K562 (cell line): ENCODE measurements around the gene GAK. TPM values are rescaled to one million over a fixed set of nuclear protein-coding genes. Genes with fewer than 3 reads are reported as not detected.
A peak's percentile ranks its signal among the peaks of the same experiment; 100 is the strongest.

ENCODE experiments used
- ATAC-seq: fragments of 200-7000 bp; cut with Tn5 transposase; 3 replicates; pipeline ENCODE4 v1.9.1; 2020; ENCODE audit warnings: moderate library complexity
- BruUV-seq: library from RNA; stranded (reverse); fragments of 400-500 nt; replicated peaks from 2 replicates; lab custom pipeline; 2021; lab: Mats Ljungman, UMichigan
- CTCF ChIA-PET: fragments of 300-600 bp; formaldehyde crosslinking; extraction: SDS; loops from one replicate; lab custom pipeline; 2021; ENCODE audit warnings: low intra/inter-chr PET ratio; lab: Yijun Ruan, JAX
- POLR2A ChIA-PET: fragments of 300-600, 350-650 bp; sonication (Branson Sonifier 250); formaldehyde crosslinking; extraction: SDS; loops from one replicate; lab custom pipeline; 2021; ENCODE audit warnings: antibody characterized with exemption, inconsistent platforms; lab: Yijun Ruan, JAX
- DNase-seq, 4 experiments: peaks; one replicate each; pipeline versions ENCODE4 v3.0.0 to v3.0.0-alpha.2; 2011 to 2018; ENCODE audit warnings: low spot score in 3 of 4, mixed read lengths in 3 of 4; ENCODE audit errors: extremely low read depth in 1 of 4
- FAIRE-seq: peaks from 2 replicates; lab custom pipeline; 2011; peaks lifted over from hg19 to GRCh38; lab: Jason Lieb, UNC
- H2AFZ ChIP-seq: 2 replicates; pipeline ENCODE4 v1.6.0; 2011; ENCODE audit warnings: low read depth, low read length, control low read depth, inconsistent platforms
- H3K27ac ChIP-seq: fragments of 200-600 bp; 3 replicates; pipeline ENCODE4 v1.8.0; 2011; ENCODE audit warnings: low read depth, mild to moderate bottlenecking, control low read depth, inconsistent platforms, low read length, moderate library complexity, mixed read lengths; ENCODE audit errors: extremely low read depth
- H3K27me3 ChIP-seq, 2 experiments: fragments of 300-600 bp in 1 of 2; 2 replicates in 1 of 2; 3 replicates in 1 of 2; pipeline versions ENCODE4 v1.6.0 to v1.8.0; 2011; ENCODE audit warnings: inconsistent platforms in 2 of 2, low read length in 2 of 2, mild to moderate bottlenecking in 1 of 2, mixed read lengths in 1 of 2, moderate library complexity in 1 of 2; ENCODE audit not compliant: control insufficient read depth in 2 of 2, insufficient read depth in 2 of 2
- H3K36me3 ChIP-seq: fragments of 300-600 bp; 3 replicates; pipeline ENCODE4 v1.8.0; 2011; ENCODE audit warnings: mild to moderate bottlenecking, low read length, inconsistent platforms; ENCODE audit not compliant: control insufficient read depth, insufficient read depth
- H3K4me1 ChIP-seq, 2 experiments: fragments of 200-600 bp in 1 of 2; replicated peaks in 1 of 2; 2 replicates in 1 of 2; 3 replicates in 1 of 2; pipeline versions ENCODE4 v1.5.1 to v1.8.0; 2011; ENCODE audit warnings: inconsistent platforms in 2 of 2, low read length in 2 of 2, mild to moderate bottlenecking in 1 of 2, mixed read lengths in 1 of 2, moderate library complexity in 1 of 2; ENCODE audit not compliant: control insufficient read depth in 2 of 2, insufficient read depth in 2 of 2
- H3K4me2 ChIP-seq: 2 replicates; pipeline ENCODE4 v1.6.1; 2011; ENCODE audit warnings: low read length, control low read depth, inconsistent platforms, mixed read lengths; ENCODE audit not compliant: insufficient read depth
- H3K4me3 ChIP-seq: fragments of 200-600 bp; sonication (generic), shearing (Covaris generic); 2 replicates; pipeline ENCODE4 v1.5.1; 2016; ENCODE audit warnings: control low read depth, inconsistent platforms
- H3K79me2 ChIP-seq: fragments of 200-600 bp; 3 replicates; pipeline ENCODE4 v1.8.0; 2011; ENCODE audit warnings: low read length, inconsistent platforms; ENCODE audit not compliant: control insufficient read depth, insufficient read depth
- H3K9ac ChIP-seq, 2 experiments: 2 replicates each; pipeline versions ENCODE4 v1.6.0 to v1.6.1; 2011; ENCODE audit warnings: low read depth in 2 of 2, low read length in 2 of 2, control low read depth in 1 of 2, inconsistent platforms in 1 of 2, mild to moderate bottlenecking in 1 of 2, mixed read lengths in 1 of 2; ENCODE audit not compliant: insufficient read depth in 1 of 2
- H3K9me1 ChIP-seq: one replicate; pipeline ENCODE4 v1.6.0; 2011; ENCODE audit warnings: inconsistent platforms, mild to moderate bottlenecking, low read length, moderate library complexity; ENCODE audit not compliant: control insufficient read depth, insufficient read depth
- H3K9me3 ChIP-seq: replicated peaks from 2 replicates; pipeline ENCODE4 v1.5.1; 2011; ENCODE audit warnings: low read depth, low read length, inconsistent platforms; ENCODE audit not compliant: control insufficient read depth, insufficient read depth
- H4K20me1 ChIP-seq: replicated peaks from 2 replicates; pipeline ENCODE4 v1.6.1; 2011; ENCODE audit warnings: low read length, inconsistent platforms, mixed read lengths; ENCODE audit not compliant: control insufficient read depth, insufficient read depth
- BHLHE40 ChIP-seq: IDR thresholded peaks from 2 replicates; pipeline ENCODE4 v1.6.1; 2011; ENCODE audit warnings: low read length, improper control_type of control experiment
- ETS2 ChIP-seq: IDR thresholded peaks from 2 replicates; pipeline ENCODE4 v1.6.1; 2016; ENCODE audit warnings: borderline replicate concordance, missing genetic modification characterization, mild to moderate bottlenecking, moderate library complexity, missing compliant biosample characterization; ENCODE audit not compliant: poor library complexity, severe bottlenecking
- FOXM1 ChIP-seq, 2 experiments: fragments of 450-650 bp in 1 of 2; sonication (generic) in 1 of 2; formaldehyde crosslinking in 1 of 2; IDR thresholded peaks; 2 replicates each; pipeline versions ENCODE4 v1.6.1 to v1.9.0; 2017 to 2022; ENCODE audit warnings: low read depth in 2 of 2, mild to moderate bottlenecking in 2 of 2, missing genetic modification reagents in 1 of 2, moderate library complexity in 1 of 2
- ID3 ChIP-seq, 2 experiments: fragments of 250-450 bp in 1 of 2; fragments of 450-650 bp in 1 of 2; sonication (Bioruptor Pico) in 1 of 2; IDR thresholded peaks; 2 replicates each; pipeline versions ENCODE4 v1.6.1 to v1.8.0; 2016 to 2021; ENCODE audit warnings: mild to moderate bottlenecking in 2 of 2, moderate library complexity in 2 of 2, missing compliant biosample characterization in 1 of 2, missing genetic modification characterization in 1 of 2
- ZFP36 ChIP-seq: fragments of 150-350 bp; IDR thresholded peaks from 2 replicates; pipeline ENCODE4 v1.6.1; 2018; ENCODE audit warnings: low read length, low read depth; ENCODE audit not compliant: partially characterized antibody
- ZKSCAN8 ChIP-seq: fragments of 200-800 bp; sonication (Bioruptor generic); IDR thresholded peaks from 2 replicates; pipeline ENCODE4 v1.6.1; 2016; ENCODE audit warnings: missing genetic modification characterization, missing compliant biosample characterization
- WGBS: fragments of 100-300 bp; shearing (Covaris generic); methylation state at CpG from one replicate; pipeline ENCODE4 v1.1.6; 2016; ENCODE audit warnings: low coverage, mixed read lengths; ENCODE audit not compliant: insufficient coverage; ENCODE audit errors: missing lambda C conversion rate; 5-methylcytosine and 5-hydroxymethylcytosine counted together
- in situ Hi-C: fragments of 300-500 bp; cut with MboI; formaldehyde crosslinking; loops from 4 replicates; pipeline ENCODE4 v1.15.0; 2018; ENCODE audit warnings: inconsistent platforms, mixed read lengths
- intact Hi-C: fragments of 100-400 bp; cut with micrococcal nuclease; formaldehyde crosslinking; loops from 2 replicates; pipeline ENCODE4 v1.14.2; 2022
- polyA plus RNA-seq, 8 experiments: library from polyadenylated mRNA; depleted of rRNA in 4 of 8; stranded (reverse) in 5 of 8; unstranded in 3 of 8; fragments of >200 nt; fragmentation: Nextera tagmentation in 2 of 8; fragmentation: Illumina TruSeq in 1 of 8; extraction: Ambion mirVana in 2 of 8; extraction: Trizol in 1 of 8; gene quantifications; 2 replicates each; pipeline versions ENCODE4 v1.2.1 to v1.2.3, GENCODE V29; 2011 to 2014; ENCODE audit warnings: inconsistent platforms in 1 of 8, missing spikeins in 1 of 8
- total RNA-seq, 7 experiments: library from RNA; depleted of rRNA in 6 of 7; stranded (reverse); fragments of >200 nt in 6 of 7; fragmentation: Illumina TruSeq in 2 of 7; extraction: Trizol in 2 of 7; gene quantifications; 2 replicates each; pipeline versions ENCODE4 v1.2.1 to v1.2.3, GENCODE V29; 2011 to 2021; ENCODE audit warnings: low replicate concordance in 1 of 7
- TF ChIP-seq, protein P1 (sequence below): sonication (generic); formaldehyde crosslinking; IDR thresholded peaks from 2 replicates; pipeline ENCODE4 v1.8.1; 2023; ENCODE audit warnings: mild to moderate bottlenecking, missing genetic modification reagents, moderate library complexity

Gene GAK
- total and polyA plus RNA-seq, 9 of the 15 experiments (the other 6 are each of a cell fraction or from before 2014, with no cell fraction given): 1.3 to 102 (median 16.2) TPM

GRCh38 chr4:821631-822030 is 110.5 kb downstream of the GAK start:
- Histone ChIP-seq H4K20me1 (no peaks in the 10 kb centered on the region; the same call in 1 of the 2 replicates), H3K79me2 (no peaks in the 10 kb centered on the region), H3K9me1 (no peaks in the 10 kb centered on the region), H3K9ac (no peak overlapping the region), H3K36me3 (no peaks in the 10 kb centered on the region), H3K27me3 (peaks cover 20 to 70% of the 10 kb centered on the region in 2 experiments; a peak in 3 of 5 replicates), H3K4me2 (no peak overlapping the region), H2AFZ (no peak overlapping the region), H3K4me1 (peaks cover 0 to 43% of the 10 kb centered on the region in 2 experiments; a peak in 3 of 5 replicates), H3K4me3 (no peak overlapping the region), H3K9me3 (no peaks in the 10 kb centered on the region), H3K27ac (no peak overlapping the region)
- WGBS: 19% methylated on average over 15 of the region's 16 CpGs
- BruUV-seq: no TSS peak
- CTCF ChIA-PET: no interaction called here
- intact Hi-C loops: no loop called here
- FAIRE-seq: no peak
- TF ChIP-seq FOXM1 (IDR thresholded peaks at IDR 0.05; ENCODE audit: low read depth) (no peak), FOXM1 (CRISPR knock-in tag; IDR thresholded peaks at IDR 0.05; ENCODE audit: low read depth) (no peak), BHLHE40 (0 out of 2 replicates have a peak, but pooled peaks have one; percentile 9), ZFP36 (no peak), ID3 (CRISPR knock-in tag; IDR thresholded peaks at IDR 0.05) (no peak), ID3 (tag; IDR thresholded peaks at IDR 0.05) (no peak), ETS2 (no peak), ZKSCAN8 (CRISPR knock-in tag) (no peak)
- TF ChIP-seq, protein P1, sequence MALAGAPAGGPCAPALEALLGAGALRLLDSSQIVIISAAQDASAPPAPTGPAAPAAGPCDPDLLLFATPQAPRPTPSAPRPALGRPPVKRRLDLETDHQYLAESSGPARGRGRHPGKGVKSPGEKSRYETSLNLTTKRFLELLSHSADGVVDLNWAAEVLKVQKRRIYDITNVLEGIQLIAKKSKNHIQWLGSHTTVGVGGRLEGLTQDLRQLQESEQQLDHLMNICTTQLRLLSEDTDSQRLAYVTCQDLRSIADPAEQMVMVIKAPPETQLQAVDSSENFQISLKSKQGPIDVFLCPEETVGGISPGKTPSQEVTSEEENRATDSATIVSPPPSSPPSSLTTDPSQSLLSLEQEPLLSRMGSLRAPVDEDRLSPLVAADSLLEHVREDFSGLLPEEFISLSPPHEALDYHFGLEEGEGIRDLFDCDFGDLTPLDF: no peak
- in situ Hi-C loops: no loop called here
- no peak for ATAC-seq
- DNase-seq: no peak
- POLR2A ChIA-PET: no interaction called here
